ENCODE data around the gene PSORS1C2. TPM values are rescaled to one million over a fixed set of nuclear protein-coding genes. Genes with fewer than 3 reads are reported as not detected.

PSORS1C2 gene
- total and polyA plus RNA-seq, 2 donors (not counting 3 experiments of a cell fraction or from before 2014, with no cell fraction given) = not detected

- FAIRE-seq (no peak), DNase-seq (ENCODE audit: low read depth, low spot score) (no peak)
- no peaks in the 10 kb centered on the region for H3K36me3 ChIP-seq (ENCODE audit: control insufficient read depth in 2 of 2, extremely low read depth in 1 of 2, insufficient read depth in 2 of 2, low read length in 2 of 2)
- peaks cover 5 to 12% of the 10 kb centered on the region in 2 experiments for H3K27me3 ChIP-seq (ENCODE audit: control insufficient read depth in 2 of 2, insufficient read depth in 2 of 2, low read length in 2 of 2)
- TF ChIP-seq POLR2AphosphoS5 (IDR thresholded peaks at IDR 0.05; ENCODE audit: insufficient read depth, low read depth, low read length) (no peak), CTCF (IDR thresholded peaks at IDR 0.05; ENCODE audit: extremely low read depth in 1 of 2, insufficient read depth in 1 of 2, low read depth in 1 of 2, low read length in 2 of 2) (no peak), FOS (IDR thresholded peaks at IDR 0.05; ENCODE audit: borderline replicate concordance, insufficient read depth, low read length) (no peak)
- dilution Hi-C loops (cut with MboI; ENCODE audit: extremely low pct_ligation_motif_present, low sequenced_read_pairs) = no loop called here
- no peaks in the 10 kb centered on the region for H3K79me2 ChIP-seq (ENCODE audit: control insufficient read depth, insufficient read depth, low read length)
- H3K27ac ChIP-seq (ENCODE audit: insufficient read depth, low read depth, low read length) = no peak within 1 kb of the TSS
- no peak within 1 kb of the TSS for H3K4me2 ChIP-seq (ENCODE audit: insufficient read depth, low read length)
- H3K9me1 ChIP-seq (replicated peaks; ENCODE audit: control insufficient read depth, extremely low read depth, insufficient read depth, low read length) = no peaks in the 10 kb centered on the region
- peaks cover 21% of the 10 kb centered on the region for H3K4me1 ChIP-seq (ENCODE audit: control insufficient read depth, extremely low read depth, insufficient read depth, low read length)
- no peak within 1 kb of the TSS for H2AFZ ChIP-seq (ENCODE audit: low read depth, low read length)
- H3K9me3 ChIP-seq (replicated peaks; ENCODE audit: control insufficient read depth, insufficient read depth, low read length) = no peaks in the 10 kb centered on the region
- ChIA-PET POLR2A (no interaction called here), CTCF (interaction anchor here (3.5 to 8.2 kb wide), 3 partner anchors 10 to 33 kb away, joined by 14 to 102 read pairs (median 57); no protein-coding TSS in a partner anchor)
- no peak within 1 kb of the TSS for H3K9ac ChIP-seq (replicated peaks; ENCODE audit: extremely low read depth, insufficient read depth, low read length)
- intact Hi-C loops (cut with micrococcal nuclease) = no loop called here
- H4K20me1 ChIP-seq (replicated peaks; ENCODE audit: control insufficient read depth, extremely low read depth, insufficient read depth, low read length) = no peaks in the 10 kb centered on the region
- H3K4me3 ChIP-seq (replicated peaks in 1 of 3; ENCODE audit: insufficient read depth in 1 of 3, low read depth in 1 of 3, low read length in 3 of 3) = no peak within 1 kb of the TSS
- BruUV-seq (replicated peaks) = no TSS peak
These were observed 26.4 kb downstream of the PSORS1C2 start, which contains the start of gene C6orf15 for GRCh38 chr6:31112478-31112877. C6orf15 (minus strand) TSS chr6:31112575; CDS start chr6:31112555, 20 bp downstream.

- Histone ChIP-seq H3K4me1 (ENCODE audit: control insufficient read depth, extremely low read depth, insufficient read depth, low read length) (peaks cover 21% of the 10 kb centered on the region), H3K4me3 (replicated peaks in 1 of 3; ENCODE audit: insufficient read depth in 1 of 3, low read depth in 1 of 3, low read length in 3 of 3) (no peak overlapping the region), H2AFZ (ENCODE audit: low read depth, low read length) (no peak overlapping the region), H3K9me3 (replicated peaks; ENCODE audit: control insufficient read depth, insufficient read depth, low read length) (no peaks in the 10 kb centered on the region), H3K27ac (ENCODE audit: insufficient read depth, low read depth, low read length) (no peak overlapping the region), H3K36me3 (ENCODE audit: control insufficient read depth in 2 of 2, extremely low read depth in 1 of 2, insufficient read depth in 2 of 2, low read length in 2 of 2) (no peaks in the 10 kb centered on the region), H3K79me2 (ENCODE audit: control insufficient read depth, insufficient read depth, low read length) (no peaks in the 10 kb centered on the region), H3K9me1 (replicated peaks; ENCODE audit: control insufficient read depth, extremely low read depth, insufficient read depth, low read length) (no peaks in the 10 kb centered on the region), H3K4me2 (ENCODE audit: insufficient read depth, low read length) (no peak overlapping the region), H4K20me1 (replicated peaks; ENCODE audit: control insufficient read depth, extremely low read depth, insufficient read depth, low read length) (no peaks in the 10 kb centered on the region), H3K9ac (replicated peaks; ENCODE audit: extremely low read depth, insufficient read depth, low read length) (no peak overlapping the region), H3K27me3 (ENCODE audit: control insufficient read depth in 2 of 2, insufficient read depth in 2 of 2, low read length in 2 of 2) (peaks cover 5 to 15% of the 10 kb centered on the region in 2 experiments)
- TF ChIP-seq MYC (IDR thresholded peaks at IDR 0.05; ENCODE audit: low read depth, low read length) (no peak), CTCF (IDR thresholded peaks at IDR 0.05; ENCODE audit: extremely low read depth in 1 of 2, insufficient read depth in 1 of 2, low read depth in 1 of 2, low read length in 2 of 2) (no peak), POLR2A (IDR thresholded peaks at IDR 0.05; ENCODE audit: low read depth, low read length) (no peak), POLR2AphosphoS5 (IDR thresholded peaks at IDR 0.05; ENCODE audit: insufficient read depth, low read depth, low read length) (no peak)
- ChIA-PET POLR2A (no interaction called here), CTCF (interaction anchor here (3.5 to 8.2 kb wide), 2 partner anchors 9 to 25 kb away, joined by 14 to 102 read pairs; no protein-coding TSS in a partner anchor)
- DNase-seq (ENCODE audit: low read depth, low spot score) = no peak
- BruUV-seq (replicated peaks) = no TSS peak
- intact Hi-C loops (cut with micrococcal nuclease) (no loop called here), dilution Hi-C loops (cut with MboI; ENCODE audit: extremely low pct_ligation_motif_present, low sequenced_read_pairs) (no loop called here)
- no peak for FAIRE-seq
These were observed 27.2 kb downstream of the PSORS1C2 start for GRCh38 chr6:31111712-31112111.
